NCI-H774 (cell line): ENCODE data around the gene RAD51B.
A peak's percentile ranks its signal among the peaks of the same experiment; 100 is the strongest.
"Not testable (repeated sequence)": the region's sequence is repeated elsewhere in the genome, so short reads cannot be mapped to it uniquely, and the experiment has no call there.

Source experiments
- DNase-seq: peaks from one replicate; lab custom pipeline; 2025; lab: John Stamatoyannopoulos, UW

Gene RAD51B

GRCh38 chr14:67819563-67820421 lies at the start of gene RAD51B:
RAD51B (plus strand) TSS chr14:67819779.
- peak; percentile 64 for DNase-seq

GRCh38 chr14:67773844-67774377 lies 45.7 kb upstream of the RAD51B start:
- no peak for DNase-seq

GRCh38 chr14:67776653-67777322 lies 42.8 kb upstream of the RAD51B start:
- DNase-seq: no peak

GRCh38 chr14:67778792-67779191 lies 40.8 kb upstream of the RAD51B start:
- no peak for DNase-seq

- DNase-seq: no peak
Observed at GRCh38 chr14:67782090-67782489, 37.5 kb upstream of the RAD51B start.

GRCh38 chr14:67784244-67784823 lies 35.2 kb upstream of the RAD51B start:
- DNase-seq: no peak

- DNase-seq: no peak
Observed at GRCh38 chr14:67785270-67786109, 34.1 kb upstream of the RAD51B start.

GRCh38 chr14:67787673-67788072 lies 31.9 kb upstream of the RAD51B start:
- DNase-seq: no peak

GRCh38 chr14:67798731-67799130 lies 20.8 kb upstream of the RAD51B start:
- no peak for DNase-seq

- no peak for DNase-seq
Observed at GRCh38 chr14:67800743-67801142, 18.8 kb upstream of the RAD51B start.

GRCh38 chr14:67806246-67806645 lies 13.3 kb upstream of the RAD51B start:
- no peak for DNase-seq

- DNase-seq: no peak
Observed at GRCh38 chr14:67814821-67815220, 4.8 kb upstream of the RAD51B start.

- DNase-seq: no peak
Observed at GRCh38 chr14:67815573-67816225, 3.9 kb upstream of the RAD51B start.

GRCh38 chr14:67816326-67817002 lies 3.1 kb upstream of the RAD51B start, which contains the start of gene ZFYVE26:
ZFYVE26 (minus strand) TSS chr14:67816590; CDS start chr14:67815963, 627 bp downstream.
- DNase-seq: peak; percentile 87

- no peak for DNase-seq
Observed at GRCh38 chr14:67817750-67818438, 1.7 kb upstream of the RAD51B start.

- DNase-seq: not testable (repeated sequence)
Observed at GRCh38 chr14:67818476-67818875, 1.1 kb upstream of the RAD51B start.

GRCh38 chr14:67820428-67820971 lies 921 bp downstream of the RAD51B start:
- no peak for DNase-seq

- no peak for DNase-seq
Observed at GRCh38 chr14:67821121-67821520, 1.5 kb downstream of the RAD51B start.

- no peak for DNase-seq
Observed at GRCh38 chr14:67831113-67831512, 11.5 kb downstream of the RAD51B start.

- no peak for DNase-seq
Observed at GRCh38 chr14:67833403-67833802, 13.8 kb downstream of the RAD51B start.
